Right kidney (tissue), 1 donor: ENCODE measurements around the gene RNF125.

Experiments
- DNase-seq: peaks from one replicate; pipeline ENCODE4 v3.0.0-alpha.2; 2016

Gene RNF125

GRCh38 chr18:32021756-32022564, 3.3 kb downstream of the RNF125 start:
- no peak for DNase-seq

- no peak for DNase-seq
These were observed 7.1 kb downstream of the RNF125 start for GRCh38 chr18:32025744-32026143.

GRCh38 chr18:32026491-32027086, 8.0 kb downstream of the RNF125 start:
- no peak for DNase-seq

GRCh38 chr18:32029558-32029957, 10.9 kb downstream of the RNF125 start:
- no peak for DNase-seq

- no peak for DNase-seq
These were observed 14.0 kb downstream of the RNF125 start for GRCh38 chr18:32032609-32033008.

GRCh38 chr18:32036506-32037180, 18.0 kb downstream of the RNF125 start:
- DNase-seq: no peak

- no peak for DNase-seq
These were observed 19.0 kb downstream of the RNF125 start for GRCh38 chr18:32037616-32038015.

- DNase-seq: no peak
These were observed 22.3 kb downstream of the RNF125 start for GRCh38 chr18:32040936-32041335.

GRCh38 chr18:32042337-32042736, 23.7 kb downstream of the RNF125 start:
- no peak for DNase-seq

- no peak for DNase-seq
These were observed 30.0 kb downstream of the RNF125 start for GRCh38 chr18:32048507-32049091.

- no peak for DNase-seq
These were observed 31.0 kb downstream of the RNF125 start for GRCh38 chr18:32049393-32050171.

GRCh38 chr18:32056613-32057358, 38.2 kb downstream of the RNF125 start:
- DNase-seq: no peak

- DNase-seq: no peak
These were observed 39.1 kb downstream of the RNF125 start for GRCh38 chr18:32057624-32058165.

- no peak for DNase-seq
These were observed 41.4 kb downstream of the RNF125 start for GRCh38 chr18:32060026-32060425.

GRCh38 chr18:32067375-32068167, 48.9 kb downstream of the RNF125 start:
- DNase-seq: no peak

GRCh38 chr18:32072321-32072720, 53.7 kb downstream of the RNF125 start:
- DNase-seq: no peak

GRCh38 chr18:32074206-32074605, 55.6 kb downstream of the RNF125 start:
- DNase-seq: no peak

GRCh38 chr18:32078845-32079244, 60.2 kb downstream of the RNF125 start:
- no peak for DNase-seq

GRCh38 chr18:32081881-32082280, 63.3 kb downstream of the RNF125 start:
- DNase-seq: no peak

GRCh38 chr18:32083781-32084180, 65.2 kb downstream of the RNF125 start:
- DNase-seq: no peak
